HG03097 (cell line): ENCODE measurements around the gene PEX26.
A peak's percentile ranks its signal among the peaks of the same experiment; 100 is the strongest.
"Not testable (repeated sequence)": the region's sequence is repeated elsewhere in the genome, so short reads cannot be mapped to it uniquely, and the experiment has no call there.

Experiments used
- ATAC-seq: cut with Tn5 transposase; IDR thresholded peaks from one replicate; pipeline ENCODE4 v1.9.1; 2021; ENCODE audit not compliant: unreplicated experiment, low FRiP score

PEX26 gene

GRCh38 chr22:18093661-18094060 lies 15.9 kb downstream of the PEX26 start:
- no peak for ATAC-seq

- no peak for ATAC-seq
Observed at GRCh38 chr22:18095101-18095805, 17.5 kb downstream of the PEX26 start.

GRCh38 chr22:18096823-18097222 lies 19.0 kb downstream of the PEX26 start:
- ATAC-seq = no peak

- no peak for ATAC-seq
Observed at GRCh38 chr22:18100781-18101180, 23.0 kb downstream of the PEX26 start.

- no peak for ATAC-seq
Observed at GRCh38 chr22:18101536-18101935, 23.7 kb downstream of the PEX26 start.

- ATAC-seq = no peak
Observed at GRCh38 chr22:18103527-18104269, 25.9 kb downstream of the PEX26 start.

GRCh38 chr22:18104566-18104965 lies 26.8 kb downstream of the PEX26 start:
- ATAC-seq = no peak

GRCh38 chr22:18105981-18106380 lies 28.2 kb downstream of the PEX26 start:
- ATAC-seq = not testable (repeated sequence)

- ATAC-seq = not testable (repeated sequence)
Observed at GRCh38 chr22:18106550-18107341, 29.0 kb downstream of the PEX26 start.

- no peak for ATAC-seq
Observed at GRCh38 chr22:18108187-18108586, 30.4 kb downstream of the PEX26 start.

GRCh38 chr22:18109410-18110193 lies 31.8 kb downstream of the PEX26 start:
- no peak for ATAC-seq

- peak; percentile 57 for ATAC-seq
Observed at GRCh38 chr22:18110194-18110953, 32.6 kb downstream of the PEX26 start, which contains the start of gene TUBA8. TSS of gene TUBA8 (plus strand) at chr22:18110809. CDS start at chr22:18110866, 57 bp downstream.

- no peak for ATAC-seq
Observed at GRCh38 chr22:18110954-18111758, 33.4 kb downstream of the PEX26 start.

GRCh38 chr22:18111759-18112330 lies 34.1 kb downstream of the PEX26 start:
- no peak for ATAC-seq

- no peak for ATAC-seq
Observed at GRCh38 chr22:18112440-18112839, 34.6 kb downstream of the PEX26 start.

- no peak for ATAC-seq
Observed at GRCh38 chr22:18113680-18114394, 36.0 kb downstream of the PEX26 start.

GRCh38 chr22:18114495-18114894 lies 36.7 kb downstream of the PEX26 start:
- ATAC-seq = no peak
